HL-60 (cell line): ENCODE results near the gene FUT4.

Experiments used
- GABPA ChIP-seq: IDR thresholded peaks from 2 replicates; pipeline ENCODE4 v1.6.1; 2012; ENCODE audit warnings: low read depth
- POLR2AphosphoS5 ChIP-seq: IDR thresholded peaks from 2 replicates; pipeline ENCODE4 v1.6.1; 2012; ENCODE audit warnings: low read depth
- SPI1 ChIP-seq: IDR thresholded peaks from 2 replicates; pipeline ENCODE4 v1.6.1; 2012; ENCODE audit warnings: low read depth, mild to moderate bottlenecking, borderline replicate concordance
- TF ChIP-seq, protein P1 (sequence below): IDR thresholded peaks from one replicate; pipeline ENCODE4 v1.5.1; 2011; ENCODE audit warnings: low read length, control low read depth, inconsistent platforms; ENCODE audit not compliant: insufficient read depth
- TF ChIP-seq, protein P2 (sequence below): IDR thresholded peaks from 2 replicates; pipeline ENCODE4 v1.6.1; 2012; ENCODE audit warnings: low read depth; ENCODE audit not compliant: insufficient replicate concordance

DNA sequence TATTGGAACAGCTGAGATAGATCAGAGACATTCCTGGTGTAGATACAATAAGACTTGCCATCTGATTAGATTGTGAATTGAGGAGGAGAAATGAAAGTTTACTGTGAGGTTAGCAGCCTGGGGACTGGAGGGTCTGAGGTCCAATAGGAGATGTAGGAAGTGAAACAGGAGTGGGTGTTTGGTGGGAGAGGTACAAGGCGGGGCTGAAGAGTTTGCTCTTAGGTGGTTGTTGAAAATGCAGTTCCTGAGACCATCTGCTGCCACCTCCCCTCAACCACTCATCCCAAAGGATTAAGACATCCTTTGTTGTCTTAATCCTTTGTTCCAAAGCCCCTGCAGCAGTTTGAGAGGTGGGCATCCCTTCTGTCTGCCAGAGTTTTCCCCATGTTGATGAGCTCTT lies 38.2 kb downstream of the FUT4 start:
- TF ChIP-seq, protein P1, sequence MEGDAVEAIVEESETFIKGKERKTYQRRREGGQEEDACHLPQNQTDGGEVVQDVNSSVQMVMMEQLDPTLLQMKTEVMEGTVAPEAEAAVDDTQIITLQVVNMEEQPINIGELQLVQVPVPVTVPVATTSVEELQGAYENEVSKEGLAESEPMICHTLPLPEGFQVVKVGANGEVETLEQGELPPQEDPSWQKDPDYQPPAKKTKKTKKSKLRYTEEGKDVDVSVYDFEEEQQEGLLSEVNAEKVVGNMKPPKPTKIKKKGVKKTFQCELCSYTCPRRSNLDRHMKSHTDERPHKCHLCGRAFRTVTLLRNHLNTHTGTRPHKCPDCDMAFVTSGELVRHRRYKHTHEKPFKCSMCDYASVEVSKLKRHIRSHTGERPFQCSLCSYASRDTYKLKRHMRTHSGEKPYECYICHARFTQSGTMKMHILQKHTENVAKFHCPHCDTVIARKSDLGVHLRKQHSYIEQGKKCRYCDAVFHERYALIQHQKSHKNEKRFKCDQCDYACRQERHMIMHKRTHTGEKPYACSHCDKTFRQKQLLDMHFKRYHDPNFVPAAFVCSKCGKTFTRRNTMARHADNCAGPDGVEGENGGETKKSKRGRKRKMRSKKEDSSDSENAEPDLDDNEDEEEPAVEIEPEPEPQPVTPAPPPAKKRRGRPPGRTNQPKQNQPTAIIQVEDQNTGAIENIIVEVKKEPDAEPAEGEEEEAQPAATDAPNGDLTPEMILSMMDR: no peak
- no peak for TF ChIP-seq POLR2AphosphoS5
- TF ChIP-seq, protein P2, sequence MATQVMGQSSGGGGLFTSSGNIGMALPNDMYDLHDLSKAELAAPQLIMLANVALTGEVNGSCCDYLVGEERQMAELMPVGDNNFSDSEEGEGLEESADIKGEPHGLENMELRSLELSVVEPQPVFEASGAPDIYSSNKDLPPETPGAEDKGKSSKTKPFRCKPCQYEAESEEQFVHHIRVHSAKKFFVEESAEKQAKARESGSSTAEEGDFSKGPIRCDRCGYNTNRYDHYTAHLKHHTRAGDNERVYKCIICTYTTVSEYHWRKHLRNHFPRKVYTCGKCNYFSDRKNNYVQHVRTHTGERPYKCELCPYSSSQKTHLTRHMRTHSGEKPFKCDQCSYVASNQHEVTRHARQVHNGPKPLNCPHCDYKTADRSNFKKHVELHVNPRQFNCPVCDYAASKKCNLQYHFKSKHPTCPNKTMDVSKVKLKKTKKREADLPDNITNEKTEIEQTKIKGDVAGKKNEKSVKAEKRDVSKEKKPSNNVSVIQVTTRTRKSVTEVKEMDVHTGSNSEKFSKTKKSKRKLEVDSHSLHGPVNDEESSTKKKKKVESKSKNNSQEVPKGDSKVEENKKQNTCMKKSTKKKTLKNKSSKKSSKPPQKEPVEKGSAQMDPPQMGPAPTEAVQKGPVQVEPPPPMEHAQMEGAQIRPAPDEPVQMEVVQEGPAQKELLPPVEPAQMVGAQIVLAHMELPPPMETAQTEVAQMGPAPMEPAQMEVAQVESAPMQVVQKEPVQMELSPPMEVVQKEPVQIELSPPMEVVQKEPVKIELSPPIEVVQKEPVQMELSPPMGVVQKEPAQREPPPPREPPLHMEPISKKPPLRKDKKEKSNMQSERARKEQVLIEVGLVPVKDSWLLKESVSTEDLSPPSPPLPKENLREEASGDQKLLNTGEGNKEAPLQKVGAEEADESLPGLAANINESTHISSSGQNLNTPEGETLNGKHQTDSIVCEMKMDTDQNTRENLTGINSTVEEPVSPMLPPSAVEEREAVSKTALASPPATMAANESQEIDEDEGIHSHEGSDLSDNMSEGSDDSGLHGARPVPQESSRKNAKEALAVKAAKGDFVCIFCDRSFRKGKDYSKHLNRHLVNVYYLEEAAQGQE: no peak
- no peak for TF ChIP-seq GABPA
- TF ChIP-seq SPI1: no peak
